Hematopoietic multipotent progenitor cell (in vitro differentiated cells): ENCODE results near the gene BRF1. TPM values are rescaled to one million over a fixed set of nuclear protein-coding genes. Genes with fewer than 3 reads are reported as not detected.

Experiments used
- DNase-seq, 3 donors: peaks; one replicate each; pipeline ENCODE4 v3.0.0-alpha.2; 2011 to 2015; ENCODE audit warnings: low read depth in 2 of 3, low spot score in 2 of 3
- total RNA-seq: library from RNA; depleted of rRNA; stranded (reverse); fragments of >200 nt; gene quantifications from one replicate; pipeline ENCODE4 v1.2.3, GENCODE V29; 2012

BRF1 gene
- total RNA-seq, 1 donor, result 125 TPM

- DNase-seq, result peak in 1 of 3 donors; percentile 34
Measured at GRCh38 chr14:105203057-105203531, 97.7 kb downstream of the BRF1 start.

GRCh38 chr14:105201925-105202513, 98.8 kb downstream of the BRF1 start:
- DNase-seq, result peak in 2 of 3 donors; percentile 78 to 85

- DNase-seq, result peak in 1 of 3 donors; percentile 51
Measured at GRCh38 chr14:105201156-105201924, 99.5 kb downstream of the BRF1 start.

DNA sequence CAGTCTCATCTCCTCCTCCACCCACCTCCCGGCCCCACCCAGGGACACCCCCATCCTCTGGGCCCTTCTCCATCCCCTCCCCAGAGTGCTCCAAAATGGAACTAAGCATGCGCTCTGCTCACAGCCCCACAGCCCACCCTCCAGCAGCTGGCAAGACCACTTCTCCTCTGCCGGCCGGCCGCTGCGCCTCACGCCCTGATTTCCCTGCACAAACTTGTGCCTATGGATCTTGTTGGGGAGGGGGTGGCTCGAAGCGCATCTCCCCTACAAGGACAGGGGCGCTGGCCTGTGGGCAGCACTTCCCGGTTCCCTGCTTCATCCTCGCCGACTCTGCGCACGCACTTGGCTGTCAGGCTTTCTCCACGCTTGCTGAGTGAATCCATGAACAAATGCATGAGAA, 100.2 kb downstream of the BRF1 start:
- no peak for DNase-seq

- no peak for DNase-seq
Measured at GRCh38 chr14:105200074-105200473, 100.7 kb downstream of the BRF1 start.

- DNase-seq, result no peak
Measured at GRCh38 chr14:105199093-105199492, 101.7 kb downstream of the BRF1 start.

DNA sequence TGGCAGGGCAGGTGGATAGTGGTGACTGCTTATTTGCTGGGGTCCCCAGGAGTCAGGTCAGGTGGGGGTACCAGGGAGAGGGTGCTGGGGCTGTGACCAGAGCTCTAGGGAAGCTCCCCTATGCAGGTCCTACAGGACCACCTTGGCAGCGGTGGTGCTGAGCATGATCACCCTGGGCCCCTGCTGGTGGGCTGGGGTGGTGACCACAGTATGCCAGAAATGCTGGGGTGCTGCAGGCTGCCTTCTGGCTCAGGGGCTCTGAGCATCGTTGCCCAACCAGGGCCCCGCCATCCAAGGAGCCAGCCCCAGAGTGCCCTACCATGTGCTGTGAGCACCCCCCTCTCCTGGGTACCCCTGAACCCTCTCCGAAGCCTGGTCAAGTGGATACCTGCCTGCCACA, 102.2 kb downstream of the BRF1 start:
- DNase-seq, result no peak

- DNase-seq, result peak in 1 of 3 donors; percentile 66
Measured at GRCh38 chr14:105197211-105197641, 103.6 kb downstream of the BRF1 start.

GRCh38 chr14:105196265-105196960, 104.4 kb downstream of the BRF1 start:
- DNase-seq, result no peak

- DNase-seq, result peak in 1 of 3 donors; percentile 55
Measured at GRCh38 chr14:105195522-105196264, 105.1 kb downstream of the BRF1 start.

GRCh38 chr14:105195051-105195450, 105.8 kb downstream of the BRF1 start:
- DNase-seq, result no peak

GRCh38 chr14:105193916-105194782, 106.7 kb downstream of the BRF1 start:
- no peak for DNase-seq

DNA sequence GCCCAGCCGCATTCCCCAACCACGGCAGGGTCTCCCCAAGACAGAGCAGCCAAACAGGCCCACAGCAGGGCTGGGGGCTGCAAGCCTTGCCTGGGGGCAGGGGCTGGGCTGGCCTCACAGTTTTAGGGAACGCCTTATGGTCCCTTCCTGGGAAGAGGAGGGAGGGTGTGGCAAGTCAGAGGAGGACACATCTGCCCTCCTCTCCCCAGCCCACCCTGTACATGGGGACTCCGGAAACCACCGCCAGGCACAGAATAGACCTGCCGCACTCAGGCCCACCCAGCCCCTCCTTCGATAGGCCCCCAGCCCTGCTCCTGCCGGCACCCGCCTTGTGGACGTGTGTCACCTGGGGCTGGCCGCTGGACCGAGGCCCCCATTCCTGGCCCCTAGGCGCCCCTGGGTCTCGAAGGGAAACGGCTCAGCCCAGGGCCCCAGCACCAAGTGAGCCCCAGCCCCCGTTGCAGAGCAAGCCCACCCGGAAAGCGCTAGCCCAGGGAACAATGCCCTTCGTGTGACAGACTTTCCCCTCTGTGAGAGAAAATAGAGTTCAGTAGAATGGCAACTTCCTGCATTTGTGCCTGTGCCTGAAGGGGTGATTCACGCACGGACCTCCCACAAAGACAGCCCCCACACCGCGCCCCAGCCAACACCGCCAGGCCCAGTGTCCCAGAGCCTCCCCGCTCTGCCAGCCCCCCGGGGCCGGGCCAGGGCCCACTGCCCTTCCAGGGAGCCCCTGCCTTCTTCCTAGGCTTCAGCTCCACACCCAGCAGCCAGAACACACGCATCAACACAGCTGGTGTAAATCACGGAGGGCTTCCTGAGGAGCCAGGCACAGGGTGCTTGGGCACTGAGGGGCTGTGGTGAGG, 107.7 kb downstream of the BRF1 start:
- DNase-seq, result peak in 2 of 3 donors; percentile 58 to 62

GRCh38 chr14:105187935-105188524, 112.8 kb downstream of the BRF1 start:
- no peak for DNase-seq

DNA sequence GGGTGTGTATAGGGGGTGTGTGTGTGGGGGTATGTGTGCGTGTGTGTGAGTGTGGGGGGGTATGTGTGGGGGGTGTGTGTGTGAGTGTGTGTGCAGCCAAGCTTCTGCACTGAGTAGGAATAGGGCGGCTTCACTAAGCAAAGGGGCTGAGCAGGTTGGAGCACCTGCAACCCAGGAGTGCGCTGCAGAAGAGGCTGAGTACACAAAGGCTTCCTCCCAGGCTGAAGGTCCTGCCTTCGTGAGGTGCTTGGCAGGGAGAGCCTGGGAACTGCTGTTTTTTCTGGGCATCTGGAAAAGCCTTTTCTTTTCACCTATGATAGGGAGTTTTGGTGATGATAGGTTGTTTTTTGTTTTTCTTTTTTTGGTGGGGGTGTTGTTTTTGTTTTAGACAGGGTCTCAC, 113.7 kb downstream of the BRF1 start:
- DNase-seq, result no peak

- DNase-seq, result no peak
Measured at GRCh38 chr14:105185973-105186372, 114.8 kb downstream of the BRF1 start.

DNA sequence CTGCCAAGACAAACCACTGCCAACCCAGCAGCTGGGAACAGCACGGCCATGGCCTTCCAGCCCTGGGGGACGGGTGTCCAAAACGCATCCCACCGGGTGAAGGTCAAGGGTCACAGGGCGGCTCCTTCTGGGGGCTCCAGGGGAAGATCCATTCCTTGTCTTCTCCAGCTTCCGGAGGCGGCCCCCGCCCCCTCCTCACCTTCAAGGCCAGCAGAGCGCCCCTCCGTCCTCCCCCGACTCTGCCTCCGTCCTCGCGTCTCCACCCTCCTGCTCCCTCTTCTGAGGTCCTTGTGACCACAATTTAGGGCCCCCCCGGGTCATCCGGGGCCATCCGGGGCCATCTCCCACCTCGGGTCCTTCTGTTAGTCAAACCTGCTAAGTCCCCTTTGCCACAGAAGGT, 115.8 kb downstream of the BRF1 start:
- DNase-seq, result no peak

DNA sequence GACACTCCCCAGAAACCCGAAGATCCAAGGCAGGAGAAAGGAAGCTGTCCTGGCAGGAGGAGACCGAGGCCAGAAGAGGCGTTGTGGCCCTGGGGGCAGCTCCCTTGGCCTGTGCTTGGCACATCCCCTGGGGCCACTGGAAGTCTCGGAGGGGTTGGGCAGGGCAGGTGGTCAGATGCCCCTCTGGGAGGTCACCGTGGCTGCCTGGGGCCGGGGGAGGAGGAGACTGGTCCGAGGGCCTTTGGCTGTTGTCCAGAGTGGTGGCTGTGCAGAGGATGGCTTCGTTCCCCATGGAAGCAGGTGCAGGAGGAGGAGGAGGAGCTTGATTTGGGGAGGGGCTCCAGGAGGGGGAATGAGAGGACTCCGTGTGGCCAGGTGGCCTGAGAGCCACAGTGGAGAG, 116.3 kb downstream of the BRF1 start:
- no peak for DNase-seq
